Esophagus (tissue), 2 donors: Measurements from ENCODE around the gene POFUT2. TPM values are rescaled to one million over a fixed set of nuclear protein-coding genes. Genes with fewer than 3 reads are reported as not detected.

Experiments used
- H3K27ac ChIP-seq, 2 donors: one replicate each; pipeline ENCODE4 v1.5.1; 2013; ENCODE audit warnings: low read depth in 2 of 2, mild to moderate bottlenecking in 2 of 2, inconsistent platforms in 1 of 2, low read length in 1 of 2, moderate library complexity in 1 of 2
- H3K27me3 ChIP-seq, 2 donors: one replicate each; pipeline ENCODE4 v1.6.1; 2013; ENCODE audit warnings: low read length in 2 of 2, control low read depth in 1 of 2, mild to moderate bottlenecking in 1 of 2; ENCODE audit not compliant: insufficient read depth in 2 of 2, control insufficient read depth in 1 of 2
- H3K36me3 ChIP-seq, 2 donors: one replicate each; pipeline ENCODE4 v1.6.1; 2013; ENCODE audit warnings: low read length in 1 of 2; ENCODE audit not compliant: control insufficient read depth in 2 of 2, insufficient read depth in 2 of 2
- H3K4me1 ChIP-seq, 2 donors: one replicate each; pipeline ENCODE4 v1.6.1; 2013; ENCODE audit warnings: low read length in 1 of 2; ENCODE audit not compliant: control insufficient read depth in 2 of 2, insufficient read depth in 2 of 2
- H3K4me3 ChIP-seq, 2 donors: one replicate each; pipeline ENCODE4 v1.5.1; 2013; ENCODE audit warnings: low read length in 2 of 2, mild to moderate bottlenecking in 2 of 2, low read depth in 1 of 2, moderate library complexity in 1 of 2
- H3K9me3 ChIP-seq, 2 donors: one replicate each; pipeline ENCODE4 v1.6.1; 2013; ENCODE audit warnings: mild to moderate bottlenecking in 2 of 2, low read depth in 1 of 2, low read length in 1 of 2, moderate library complexity in 1 of 2; ENCODE audit not compliant: control insufficient read depth in 2 of 2, insufficient read depth in 1 of 2
- WGBS, 2 donors: extraction: QIAGEN DNeasy Blood & Tissue Kit; methylation state at CpG; one replicate each; pipeline ENCODE4 v1.1.7; 2013; 5-methylcytosine and 5-hydroxymethylcytosine counted together
- polyA plus RNA-seq, 2 donors: library from polyadenylated mRNA; stranded (reverse); fragments of 200-250 nt; gene quantifications; one replicate each; pipeline ENCODE4 v1.2.3, GENCODE V29; 2013
- donor health status: healthy with polysubstance abuse.
- donor health status: Bipolar disorder and iron deficiency.

Gene POFUT2
- polyA plus RNA-seq, 2 donors: 6.4 to 13.3 TPM

DNA sequence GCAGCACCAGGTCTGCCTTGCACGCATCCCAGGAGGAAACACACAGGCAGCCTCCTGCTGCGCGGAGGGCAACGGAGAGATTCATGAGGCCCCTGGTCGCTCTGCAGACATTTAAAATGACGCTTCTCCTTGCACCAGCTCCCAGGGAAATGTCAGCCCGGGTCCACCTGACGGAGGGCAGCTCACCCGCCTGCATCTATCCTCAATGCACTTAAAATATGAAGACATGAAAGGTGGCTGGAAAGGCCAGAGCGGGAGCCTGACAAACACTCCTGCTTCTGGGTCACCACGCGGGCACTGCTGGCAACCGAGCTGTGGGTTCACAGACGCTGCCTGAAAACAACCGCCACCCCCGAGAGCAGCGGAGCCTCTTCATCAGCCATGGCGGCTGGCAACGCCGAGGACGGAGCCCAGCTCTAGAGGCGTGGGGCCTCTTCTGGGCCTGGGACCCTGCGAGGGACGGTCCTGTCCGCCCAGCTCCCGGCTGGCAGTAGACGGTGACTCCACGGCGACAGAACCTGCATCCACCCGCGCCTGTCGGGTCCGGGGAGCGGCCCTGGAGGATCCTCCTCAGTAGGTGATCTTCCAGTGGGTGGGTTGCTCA, 22.7 kb downstream of the POFUT2 start:
- Histone ChIP-seq H3K4me3 (no peak overlapping the region), H3K4me1 (no peaks in the 10 kb centered on the region), H3K9me3 (no peaks in the 10 kb centered on the region), H3K27me3 (no peaks in the 10 kb centered on the region), H3K36me3 (peaks cover 5 to 36% of the 10 kb centered on the region in 2 donors), H3K27ac (no peak overlapping the region)
- WGBS, 2 donors: 93 to 95% methylated on average over 34 of the region's 34 CpGs

GRCh38 chr21:45264146-45264911, 23.4 kb downstream of the POFUT2 start:
- Histone ChIP-seq H3K36me3 (peaks cover 5 to 36% of the 10 kb centered on the region in 2 donors), H3K27me3 (no peaks in the 10 kb centered on the region), H3K4me1 (no peaks in the 10 kb centered on the region), H3K27ac (no peak overlapping the region), H3K4me3 (no peak overlapping the region), H3K9me3 (no peaks in the 10 kb centered on the region)
- WGBS, 2 donors: 88 to 90% methylated on average over 23 of the region's 23 CpGs

GRCh38 chr21:45263534-45263933, 24.2 kb downstream of the POFUT2 start:
- 90 to 94% methylated on average over 6 of the region's 6 CpGs for WGBS, 2 donors
- H3K4me3 ChIP-seq: no peak overlapping the region
- H3K4me1 ChIP-seq: no peaks in the 10 kb centered on the region
- H3K27me3 ChIP-seq: no peaks in the 10 kb centered on the region
- H3K27ac ChIP-seq: no peak overlapping the region
- no peaks in the 10 kb centered on the region for H3K9me3 ChIP-seq
- peaks cover 5 to 36% of the 10 kb centered on the region in 2 donors for H3K36me3 ChIP-seq

- 81 to 89% methylated on average over 11 of the region's 11 CpGs for WGBS, 2 donors
- Histone ChIP-seq H3K4me1 (no peaks in the 10 kb centered on the region), H3K36me3 (peaks cover 5 to 36% of the 10 kb centered on the region in 2 donors), H3K27ac (no peak overlapping the region), H3K27me3 (no peaks in the 10 kb centered on the region), H3K4me3 (no peak overlapping the region), H3K9me3 (no peaks in the 10 kb centered on the region)
Observed at GRCh38 chr21:45262616-45263015, 25.1 kb downstream of the POFUT2 start.

DNA sequence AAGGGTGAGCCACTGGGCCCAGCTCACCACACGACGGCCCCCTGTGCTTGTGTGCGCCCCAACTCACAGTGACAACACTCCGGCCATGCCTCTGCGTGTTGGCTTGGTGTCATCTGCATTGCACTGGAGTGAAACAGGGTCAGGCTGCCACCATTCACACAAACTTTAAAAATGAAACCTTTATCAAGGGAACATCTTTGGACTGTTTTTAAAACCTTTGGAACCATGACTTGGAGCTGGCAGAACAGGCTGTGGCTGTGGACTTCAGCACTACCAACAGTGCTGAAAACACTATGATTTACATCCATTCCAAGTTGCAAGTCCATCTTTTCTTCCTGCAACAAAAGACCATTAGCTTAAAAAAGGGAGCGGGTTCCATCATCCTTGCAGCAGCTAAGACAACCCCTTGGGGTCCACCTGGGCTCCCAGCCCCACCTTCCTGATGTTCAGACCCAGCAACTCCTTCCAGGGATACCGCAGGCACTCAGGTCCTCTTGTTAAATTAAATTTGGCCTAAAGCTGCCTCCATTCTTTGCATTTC, 25.6 kb downstream of the POFUT2 start:
- H3K4me1 ChIP-seq: no peaks in the 10 kb centered on the region
- no peaks in the 10 kb centered on the region for H3K27me3 ChIP-seq
- no peak overlapping the region for H3K4me3 ChIP-seq
- no peaks in the 10 kb centered on the region for H3K9me3 ChIP-seq
- H3K36me3 ChIP-seq: peaks cover 5 to 32% of the 10 kb centered on the region in 2 donors
- WGBS, 2 donors: 91% methylated on average over 7 of the region's 7 CpGs
- no peak overlapping the region for H3K27ac ChIP-seq

DNA sequence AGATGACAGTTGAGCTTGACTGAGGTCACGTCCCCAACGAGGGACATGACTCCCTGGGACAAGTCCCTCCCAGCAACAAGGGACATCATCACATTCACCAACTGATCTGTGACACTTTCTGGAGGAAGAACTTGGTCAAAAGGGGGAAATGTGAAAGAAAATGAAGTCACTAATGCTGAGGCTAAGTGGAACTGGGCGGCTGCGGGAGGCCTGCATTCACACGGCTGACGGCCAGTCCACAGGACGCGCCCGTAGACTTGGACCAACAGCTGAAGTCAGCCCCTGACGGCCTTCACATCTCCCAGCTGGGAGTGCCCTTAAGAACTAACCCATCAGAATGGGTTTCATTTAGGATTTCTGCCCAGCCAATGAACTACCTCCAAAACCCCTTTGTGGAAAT, 26.6 kb downstream of the POFUT2 start:
- no peak overlapping the region for H3K27ac ChIP-seq
- H3K36me3 ChIP-seq: peaks cover 5 to 22% of the 10 kb centered on the region in 2 donors
- peaks cover 0 to under 1% of the 10 kb centered on the region in 2 donors for H3K9me3 ChIP-seq
- no peaks in the 10 kb centered on the region for H3K27me3 ChIP-seq
- H3K4me3 ChIP-seq: no peak overlapping the region
- H3K4me1 ChIP-seq: no peaks in the 10 kb centered on the region
- 85 to 90% methylated on average over 10 of the region's 10 CpGs for WGBS, 2 donors

GRCh38 chr21:45260191-45260825, 27.4 kb downstream of the POFUT2 start:
- Histone ChIP-seq H3K36me3 (peaks cover 5 to 16% of the 10 kb centered on the region in 2 donors), H3K9me3 (peaks cover 0 to 3% of the 10 kb centered on the region in 2 donors), H3K4me1 (no peaks in the 10 kb centered on the region), H3K4me3 (no peak overlapping the region), H3K27ac (no peak overlapping the region), H3K27me3 (no peaks in the 10 kb centered on the region)
- 72 to 86% methylated on average over 5 of the region's 5 CpGs for WGBS, 2 donors

GRCh38 chr21:45259206-45259840, 28.4 kb downstream of the POFUT2 start:
- Histone ChIP-seq H3K4me3 (no peak overlapping the region), H3K4me1 (no peaks in the 10 kb centered on the region), H3K36me3 (peaks cover 5 to 8% of the 10 kb centered on the region in 2 donors), H3K27me3 (no peaks in the 10 kb centered on the region), H3K9me3 (peaks cover 0 to 3% of the 10 kb centered on the region in 2 donors), H3K27ac (no peak overlapping the region)
- WGBS, 2 donors: 65% methylated on average over 17 of the region's 17 CpGs

- Histone ChIP-seq H3K4me1 (no peaks in the 10 kb centered on the region), H3K27ac (no peak overlapping the region), H3K27me3 (no peaks in the 10 kb centered on the region), H3K9me3 (peaks cover 0 to 3% of the 10 kb centered on the region in 2 donors), H3K36me3 (peaks cover 0 to 2% of the 10 kb centered on the region in 2 donors), H3K4me3 (no peak overlapping the region)
- 44 to 58% methylated on average over 19 of the region's 19 CpGs for WGBS, 2 donors
Observed at GRCh38 chr21:45258466-45258865, 29.2 kb downstream of the POFUT2 start.
